GM19372 (cell line): ENCODE results near the gene LPP.
A peak's percentile ranks its signal among the peaks of the same experiment; 100 is the strongest.
"Not testable (repeated sequence)": the region's sequence is repeated elsewhere in the genome, so short reads cannot be mapped to it uniquely, and the experiment has no call there.

Experiments
- ATAC-seq: cut with Tn5 transposase; IDR thresholded peaks from one replicate; pipeline ENCODE4 v1.9.1; 2021; ENCODE audit warnings: mild to moderate bottlenecking, low read depth, moderate library complexity; ENCODE audit not compliant: unreplicated experiment

LPP gene

GRCh38 chr3:188416041-188416440 is 262.1 kb downstream of the LPP start:
- ATAC-seq, result no peak

GRCh38 chr3:188417271-188417696 is 263.3 kb downstream of the LPP start:
- ATAC-seq, result no peak

- ATAC-seq, result no peak
Measured at GRCh38 chr3:188417766-188418165, 263.8 kb downstream of the LPP start.

GRCh38 chr3:188421151-188421821 is 267.3 kb downstream of the LPP start:
- ATAC-seq, result peak; percentile 25

- ATAC-seq, result peak; percentile 99
Measured at GRCh38 chr3:188421836-188422540, 268.0 kb downstream of the LPP start.

GRCh38 chr3:188427981-188428380 is 274.0 kb downstream of the LPP start:
- ATAC-seq, result not testable (repeated sequence)

GRCh38 chr3:188431040-188431439 is 277.1 kb downstream of the LPP start:
- ATAC-seq, result no peak

- ATAC-seq, result no peak
Measured at GRCh38 chr3:188431553-188431952, 277.6 kb downstream of the LPP start.

- no peak for ATAC-seq
Measured at GRCh38 chr3:188432802-188433520, 279.0 kb downstream of the LPP start.

- ATAC-seq, result no peak
Measured at GRCh38 chr3:188433521-188434150, 279.7 kb downstream of the LPP start.

- no peak for ATAC-seq
Measured at GRCh38 chr3:188434594-188434993, 280.6 kb downstream of the LPP start.

- no peak for ATAC-seq
Measured at GRCh38 chr3:188435266-188435665, 281.3 kb downstream of the LPP start.

- ATAC-seq, result no peak
Measured at GRCh38 chr3:188437926-188438325, 284.0 kb downstream of the LPP start.

- ATAC-seq, result peak; percentile 86
Measured at GRCh38 chr3:188439080-188439479, 285.1 kb downstream of the LPP start.

GRCh38 chr3:188440340-188440972 is 286.5 kb downstream of the LPP start:
- ATAC-seq, result no peak

GRCh38 chr3:188442430-188442829 is 288.5 kb downstream of the LPP start:
- ATAC-seq, result no peak

GRCh38 chr3:188445175-188445574 is 291.2 kb downstream of the LPP start:
- not testable (repeated sequence) for ATAC-seq

- no peak for ATAC-seq
Measured at GRCh38 chr3:188446014-188446413, 292.1 kb downstream of the LPP start.

GRCh38 chr3:188446766-188447165 is 292.8 kb downstream of the LPP start:
- no peak for ATAC-seq

- ATAC-seq, result no peak
Measured at GRCh38 chr3:188448813-188449212, 294.9 kb downstream of the LPP start.

GRCh38 chr3:188449421-188449820 is 295.5 kb downstream of the LPP start:
- ATAC-seq, result no peak
